Measurements from ENCODE around the gene HIGD2A.

The HIGD2A gene

GRCh38 chr5:176369934-176370711 lies 18.4 kb upstream of the HIGD2A start:
- DNase-seq = no peak

- no peak for DNase-seq
Measured at GRCh38 chr5:176371621-176372539, 16.7 kb upstream of the HIGD2A start.

- no peak for DNase-seq
Measured at GRCh38 chr5:176373100-176373818, 15.3 kb upstream of the HIGD2A start.

GRCh38 chr5:176379881-176380280 lies 8.7 kb upstream of the HIGD2A start:
- DNase-seq = no peak

- no peak for DNase-seq
Measured at GRCh38 chr5:176381423-176381822, 7.1 kb upstream of the HIGD2A start.

- DNase-seq = no peak
Measured at GRCh38 chr5:176381979-176382378, 6.6 kb upstream of the HIGD2A start.

- DNase-seq = no peak
Measured at GRCh38 chr5:176382721-176383120, 5.8 kb upstream of the HIGD2A start.

GRCh38 chr5:176383248-176383905 lies 5.2 kb upstream of the HIGD2A start:
- no peak for DNase-seq

- no peak for DNase-seq
Measured at GRCh38 chr5:176383961-176384360, 4.6 kb upstream of the HIGD2A start.

- DNase-seq = no peak
Measured at GRCh38 chr5:176384366-176384930, 4.1 kb upstream of the HIGD2A start.

GRCh38 chr5:176384991-176385390 lies 3.6 kb upstream of the HIGD2A start:
- no peak for DNase-seq

- DNase-seq = no peak
Measured at GRCh38 chr5:176386491-176386890, 2.1 kb upstream of the HIGD2A start.

- no peak for DNase-seq
Measured at GRCh38 chr5:176387384-176387925, 1.1 kb upstream of the HIGD2A start.

GRCh38 chr5:176388003-176388443 lies 528 bp upstream of the HIGD2A start:
- no peak for DNase-seq

- no peak for DNase-seq
Measured at GRCh38 chr5:176389135-176390123, 878 bp downstream of the HIGD2A start.

GRCh38 chr5:176391479-176391878 lies 2.9 kb downstream of the HIGD2A start:
- no peak for DNase-seq

GRCh38 chr5:176391999-176392398 lies 3.4 kb downstream of the HIGD2A start:
- no peak for DNase-seq

GRCh38 chr5:176392526-176392925 lies 4.0 kb downstream of the HIGD2A start:
- DNase-seq = no peak

GRCh38 chr5:176394096-176394495 lies 5.5 kb downstream of the HIGD2A start:
- DNase-seq = no peak

- DNase-seq = no peak
Measured at GRCh38 chr5:176394881-176395675, 6.5 kb downstream of the HIGD2A start.
